ENCODE results near the gene CRY1.

The CRY1 gene

GRCh38 chr12:106986625-106987389 is 106.5 kb downstream of the CRY1 start, which contains the start of gene MTERF2:
MTERF2 (minus strand) TSS chr12:106987146; CDS start chr12:106978714, 8,432 bp downstream.
- peak; percentile 94 for DNase-seq (ENCODE audit: low read depth, low spot score)
- in situ Hi-C loops (cut with HindIII; ENCODE audit: low sequenced_read_pairs), result no loop called here
- peak within 1 kb of the TSS; percentile 75 for H3K4me3 ChIP-seq (ENCODE audit: low read depth, low read length)
- TF ChIP-seq CTCF (IDR thresholded peaks at IDR 0.05; ENCODE audit: low read depth, low read length), result no peak

GRCh38 chr12:106986135-106986534 is 107.2 kb downstream of the CRY1 start:
- DNase-seq (ENCODE audit: low read depth, low spot score), result no peak
- no peak for TF ChIP-seq CTCF (IDR thresholded peaks at IDR 0.05; ENCODE audit: low read depth, low read length)
- peak overlapping the region; percentile 75 for H3K4me3 ChIP-seq (ENCODE audit: low read depth, low read length)
- in situ Hi-C loops (cut with HindIII; ENCODE audit: low sequenced_read_pairs), result no loop called here

- in situ Hi-C loops (cut with HindIII; ENCODE audit: low sequenced_read_pairs), result no loop called here
These were observed 107.9 kb downstream of the CRY1 start for GRCh38 chr12:106985479-106985878.

GRCh38 chr12:106984588-106985137 is 108.7 kb downstream of the CRY1 start:
- no peak for DNase-seq (ENCODE audit: low read depth, low spot score)
- in situ Hi-C loops (cut with HindIII; ENCODE audit: low sequenced_read_pairs), result no loop called here
- TF ChIP-seq CTCF (IDR thresholded peaks at IDR 0.05; ENCODE audit: low read depth, low read length), result no peak
- H3K4me3 ChIP-seq (ENCODE audit: low read depth, low read length), result no peak overlapping the region

More at GRCh38 chr12:106985479-106985878, 107.9 kb downstream of the CRY1 start:
- DNase-seq (ENCODE audit: low read depth, low spot score), result no peak
- no peak overlapping the region for H3K4me3 ChIP-seq (ENCODE audit: low read depth, low read length)
- TF ChIP-seq CTCF (IDR thresholded peaks at IDR 0.05; ENCODE audit: low read depth, low read length), result no peak

- no peak for TF ChIP-seq CTCF (IDR thresholded peaks at IDR 0.05; ENCODE audit: low read depth, low read length)
- DNase-seq (ENCODE audit: low read depth, low spot score), result no peak
- no peak overlapping the region for H3K4me3 ChIP-seq (ENCODE audit: low read depth, low read length)
- in situ Hi-C loops (cut with HindIII; ENCODE audit: low sequenced_read_pairs), result no loop called here
These were observed 111.1 kb downstream of the CRY1 start for GRCh38 chr12:106982229-106982628.

GRCh38 chr12:106981788-106982187 is 111.6 kb downstream of the CRY1 start:
- H3K4me3 ChIP-seq (ENCODE audit: low read depth, low read length), result no peak overlapping the region
- no peak for DNase-seq (ENCODE audit: low read depth, low spot score)
- in situ Hi-C loops (cut with HindIII; ENCODE audit: low sequenced_read_pairs), result no loop called here
- TF ChIP-seq CTCF (IDR thresholded peaks at IDR 0.05; ENCODE audit: low read depth, low read length), result no peak
